Kidney capillary endothelial cell (primary cell): ENCODE measurements around the gene CDH13.

Experiments used
- DNase-seq: peaks from one replicate; pipeline ENCODE4 v3.0.0-alpha.2; 2018; ENCODE audit warnings: low spot score

The CDH13 gene

GRCh38 chr16:82626791-82627261 lies at the start of gene CDH13:
CDH13 (plus strand) TSS chr16:82626969.
- DNase-seq: no peak

- peak; percentile 6 for DNase-seq
These were observed 46.4 kb upstream of the CDH13 start for GRCh38 chr16:82580298-82580890.

- no peak for DNase-seq
These were observed 43.8 kb upstream of the CDH13 start for GRCh38 chr16:82582975-82583374.

GRCh38 chr16:82583422-82583821 lies 43.3 kb upstream of the CDH13 start:
- DNase-seq: no peak

- no peak for DNase-seq
These were observed 42.1 kb upstream of the CDH13 start for GRCh38 chr16:82584553-82585152.

GRCh38 chr16:82585675-82586074 lies 41.1 kb upstream of the CDH13 start:
- DNase-seq: no peak

GRCh38 chr16:82586130-82586529 lies 40.6 kb upstream of the CDH13 start:
- DNase-seq: no peak

GRCh38 chr16:82587289-82587688 lies 39.5 kb upstream of the CDH13 start:
- DNase-seq: no peak

- no peak for DNase-seq
These were observed 37.4 kb upstream of the CDH13 start for GRCh38 chr16:82589407-82589806.

- no peak for DNase-seq
These were observed 32.7 kb upstream of the CDH13 start for GRCh38 chr16:82594114-82594513.

GRCh38 chr16:82598771-82599170 lies 28.0 kb upstream of the CDH13 start:
- DNase-seq: no peak

GRCh38 chr16:82601989-82602640 lies 24.7 kb upstream of the CDH13 start:
- no peak for DNase-seq

GRCh38 chr16:82603784-82604411 lies 22.9 kb upstream of the CDH13 start:
- DNase-seq: peak; percentile 40

- DNase-seq: no peak
These were observed 21.7 kb upstream of the CDH13 start for GRCh38 chr16:82605076-82605475.

GRCh38 chr16:82605863-82606620 lies 20.7 kb upstream of the CDH13 start:
- DNase-seq: no peak

GRCh38 chr16:82609140-82609539 lies 17.6 kb upstream of the CDH13 start:
- no peak for DNase-seq

- DNase-seq: no peak
These were observed 14.5 kb upstream of the CDH13 start for GRCh38 chr16:82612263-82612662.

GRCh38 chr16:82616356-82616755 lies 10.4 kb upstream of the CDH13 start:
- no peak for DNase-seq

GRCh38 chr16:82621781-82622180 lies 5.0 kb upstream of the CDH13 start:
- DNase-seq: no peak

- DNase-seq: no peak
These were observed 3.5 kb upstream of the CDH13 start for GRCh38 chr16:82623241-82623640.

- no peak for DNase-seq
These were observed 1.5 kb upstream of the CDH13 start for GRCh38 chr16:82625066-82625968.
